ENCODE data around the gene DAAM1. TPM values are rescaled to one million over a fixed set of nuclear protein-coding genes. Genes with fewer than 3 reads are reported as not detected.
A peak's percentile ranks its signal among the peaks of the same experiment; 100 is the strongest.

The DAAM1 gene
- total RNA-seq, 1 donor from 2014 or later: 64.3 TPM

DNA sequence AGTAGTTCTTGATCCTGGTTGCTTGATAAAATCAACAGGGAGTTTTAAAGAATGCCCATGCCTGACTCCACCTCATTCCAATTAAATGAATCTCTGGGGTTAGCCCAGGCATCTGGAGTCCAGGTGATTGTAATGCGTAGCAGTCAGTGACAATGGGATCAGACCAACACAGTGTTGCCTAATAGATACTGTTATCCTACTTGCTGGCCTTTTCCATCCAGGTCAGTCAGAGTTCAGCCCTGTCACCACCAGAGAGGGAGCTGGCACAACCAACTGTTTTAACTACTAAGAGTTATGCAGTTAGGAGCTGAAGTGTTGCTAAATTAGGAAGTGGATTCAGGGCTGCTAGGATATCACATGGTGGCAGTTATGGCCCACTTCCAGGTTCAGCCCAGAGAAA is 169.6 kb downstream of the DAAM1 start:
- H3K4me1 Mint-ChIP-seq (ENCODE audit: unreplicated experiment): peaks cover 18% of the 10 kb centered on the region
- TF ChIP-seq CTCF (conservative IDR thresholded peaks at IDR 0.05): no peak
- H3K27ac Mint-ChIP-seq: peak overlapping the region; percentile 82
- peak overlapping the region; percentile 34 for H3K4me3 Mint-ChIP-seq
- H3K36me3 Mint-ChIP-seq: peaks cover 57% of the 10 kb centered on the region
- no peaks in the 10 kb centered on the region for H3K27me3 Mint-ChIP-seq
- no peaks in the 10 kb centered on the region for H3K9me3 Mint-ChIP-seq
- DNase-seq (ENCODE audit: extremely low spot score, unreplicated experiment): no peak

- Mint-ChIP-seq H3K27ac (no peak overlapping the region), H3K4me3 (no peak overlapping the region), H3K9me3 (no peaks in the 10 kb centered on the region), H3K36me3 (peaks cover 59% of the 10 kb centered on the region), H3K4me1 (ENCODE audit: unreplicated experiment) (peaks cover 25% of the 10 kb centered on the region), H3K27me3 (no peaks in the 10 kb centered on the region)
- no peak for DNase-seq (ENCODE audit: extremely low spot score, unreplicated experiment)
- TF ChIP-seq CTCF (conservative IDR thresholded peaks at IDR 0.05): no peak
These were observed 170.3 kb downstream of the DAAM1 start for GRCh38 chr14:59358784-59359183.

DNA sequence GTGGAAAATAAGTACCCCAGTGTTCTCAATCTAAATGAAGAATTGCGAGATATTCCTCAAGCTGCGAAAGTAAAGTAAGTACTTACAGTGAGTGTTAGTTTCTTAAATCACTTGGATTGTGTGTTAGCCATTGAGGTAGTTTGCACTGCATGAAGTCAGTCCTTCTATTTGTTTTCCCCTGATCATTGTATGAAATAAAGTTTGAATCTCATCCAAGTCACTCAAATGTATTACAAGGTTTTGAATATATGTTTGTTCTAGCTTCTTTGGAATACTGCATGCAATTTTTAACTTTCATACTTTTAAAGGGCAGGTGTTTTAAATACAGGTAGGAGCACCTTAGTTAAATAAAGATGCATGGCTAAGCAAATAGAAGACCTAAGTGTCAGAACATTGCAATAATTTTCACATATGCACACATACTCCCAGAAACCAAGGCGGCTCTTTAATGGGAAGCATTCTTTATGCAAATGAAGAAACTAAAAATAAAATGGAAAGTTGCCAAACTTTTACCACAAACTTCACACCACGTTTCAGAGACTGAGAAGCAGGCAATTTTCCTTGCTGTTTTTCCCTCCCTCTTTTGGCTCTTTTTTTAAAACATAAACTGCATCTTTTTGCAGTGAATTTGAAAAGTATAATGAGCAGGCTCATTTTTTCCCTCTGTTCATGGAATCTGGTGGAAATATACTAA is 171.1 kb downstream of the DAAM1 start:
- Mint-ChIP-seq H3K27me3 (no peaks in the 10 kb centered on the region), H3K4me1 (ENCODE audit: unreplicated experiment) (peaks cover 25% of the 10 kb centered on the region), H3K9me3 (no peaks in the 10 kb centered on the region), H3K27ac (no peak overlapping the region), H3K4me3 (no peak overlapping the region), H3K36me3 (peaks cover 54% of the 10 kb centered on the region)
- no peak for DNase-seq (ENCODE audit: extremely low spot score, unreplicated experiment)
- TF ChIP-seq CTCF (conservative IDR thresholded peaks at IDR 0.05): no peak

DNA sequence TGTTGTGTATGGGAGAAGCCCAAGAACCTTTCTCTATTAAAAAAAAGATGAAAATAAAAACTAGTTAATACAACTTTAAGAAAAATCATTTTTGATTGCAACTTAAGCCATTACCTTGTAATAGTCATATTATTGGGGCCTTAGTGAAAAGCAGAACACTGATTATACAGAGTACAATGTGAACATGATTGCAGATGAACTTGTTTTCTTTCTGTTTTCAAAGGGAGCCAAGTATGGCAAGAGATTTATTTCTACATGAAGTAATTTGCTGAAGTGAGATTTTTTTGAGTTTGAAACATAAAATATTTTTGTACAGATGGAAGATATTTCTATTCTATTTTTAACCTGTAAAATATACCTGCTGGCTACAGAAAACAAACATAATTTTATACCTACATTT is 171.8 kb downstream of the DAAM1 start:
- Mint-ChIP-seq H3K27ac (no peak overlapping the region), H3K4me1 (ENCODE audit: unreplicated experiment) (peaks cover 25% of the 10 kb centered on the region), H3K4me3 (no peak overlapping the region), H3K9me3 (no peaks in the 10 kb centered on the region), H3K36me3 (peaks cover 51% of the 10 kb centered on the region), H3K27me3 (no peaks in the 10 kb centered on the region)
- no peak for DNase-seq (ENCODE audit: extremely low spot score, unreplicated experiment)
- no peak for TF ChIP-seq CTCF (conservative IDR thresholded peaks at IDR 0.05)

DNA sequence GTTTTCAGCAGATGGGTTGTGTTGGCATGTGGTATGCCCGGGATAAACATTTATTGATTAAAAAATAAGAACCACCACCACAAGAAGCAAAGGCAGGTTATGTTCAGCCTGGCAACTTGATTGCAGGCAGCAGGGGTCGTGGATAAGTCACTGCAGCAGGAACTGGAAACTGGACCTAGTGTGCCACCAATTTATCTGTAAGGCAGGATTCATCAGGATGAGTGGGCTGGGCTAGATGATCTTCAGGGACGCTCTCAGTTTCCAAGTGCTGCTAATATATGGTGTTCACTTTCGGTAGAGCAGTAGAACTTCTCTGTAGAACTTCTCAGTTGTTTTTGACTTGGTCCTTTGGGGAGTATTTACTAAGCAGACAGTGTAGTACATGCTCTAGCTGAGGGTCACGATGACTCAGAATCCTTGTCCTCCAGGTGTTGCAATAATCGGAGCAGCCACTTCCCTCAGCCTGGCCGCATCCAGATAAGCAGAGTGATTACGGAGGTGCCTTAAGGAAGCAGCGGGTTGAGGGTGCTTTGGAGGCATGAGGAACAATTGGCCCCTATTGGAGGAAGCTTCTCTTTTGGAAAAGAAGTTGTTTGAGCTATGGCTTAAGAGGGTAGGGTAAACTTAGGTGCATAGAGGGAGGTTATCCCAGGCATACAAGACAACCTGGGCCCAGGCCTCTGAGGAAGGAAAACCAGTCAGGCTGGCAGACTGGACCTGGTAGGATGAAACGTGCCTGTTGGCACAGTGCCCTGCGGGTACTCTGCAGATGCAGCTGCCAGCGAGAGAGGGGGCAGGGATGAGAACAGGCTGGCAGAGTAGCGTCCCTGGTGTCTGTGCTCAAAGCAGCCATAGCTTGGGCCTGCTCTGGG is 172.7 kb downstream of the DAAM1 start:
- peaks cover 25% of the 10 kb centered on the region for H3K4me1 Mint-ChIP-seq (ENCODE audit: unreplicated experiment)
- H3K9me3 Mint-ChIP-seq: no peaks in the 10 kb centered on the region
- DNase-seq (ENCODE audit: extremely low spot score, unreplicated experiment): no peak
- no peak overlapping the region for H3K27ac Mint-ChIP-seq
- peaks cover 46% of the 10 kb centered on the region for H3K36me3 Mint-ChIP-seq
- no peak overlapping the region for H3K4me3 Mint-ChIP-seq
- TF ChIP-seq CTCF (conservative IDR thresholded peaks at IDR 0.05): no peak
- no peaks in the 10 kb centered on the region for H3K27me3 Mint-ChIP-seq
